K562 (cell line): ENCODE measurements around the gene ISG20L2. TPM values are rescaled to one million over a fixed set of nuclear protein-coding genes. Genes with fewer than 3 reads are reported as not detected.

ENCODE experiments used
- ATF3 ChIP-seq, 2 experiments: fragments of 450-650 bp in 1 of 2; sonication (generic) in 1 of 2; formaldehyde crosslinking in 1 of 2; IDR thresholded peaks in 1 of 2; conservative IDR thresholded peaks in 1 of 2; 2 replicates each; pipeline versions ENCODE4 v1.6.1 to v1.8.1; 2016 to 2023; ENCODE audit warnings: mild to moderate bottlenecking in 2 of 2, moderate library complexity in 2 of 2, inconsistent platforms in 1 of 2, missing genetic modification reagents in 1 of 2
- FOXP1 ChIP-seq: sonication (generic); formaldehyde crosslinking; IDR thresholded peaks from 2 replicates; pipeline ENCODE4 v1.8.0; 2022; ENCODE audit warnings: mild to moderate bottlenecking, missing genetic modification reagents
- HCFC1 ChIP-seq: IDR thresholded peaks from 2 replicates; pipeline ENCODE4 v1.6.1; 2012; ENCODE audit warnings: low read depth, low read length, improper control_type of control experiment
- PKNOX1 ChIP-seq: fragments of 450-650 bp; IDR thresholded peaks from 2 replicates; pipeline ENCODE4 v1.6.1; 2016
- ZBTB7A ChIP-seq: IDR thresholded peaks from 2 replicates; pipeline ENCODE4 v1.6.1; 2011; ENCODE audit warnings: low read depth, mild to moderate bottlenecking, low read length, moderate library complexity, borderline replicate concordance; ENCODE audit not compliant: control insufficient read depth
- ZNF395 ChIP-seq: fragments of 200-800 bp; sonication (Bioruptor generic); IDR thresholded peaks from 2 replicates; pipeline ENCODE4 v1.6.1; 2017; ENCODE audit warnings: missing genetic modification characterization, missing compliant biosample characterization
- ZNF445 ChIP-seq: fragments of 250-450 bp; sonication (Bioruptor Pico); IDR thresholded peaks from 2 replicates; pipeline ENCODE4 v1.4.0; 2020; ENCODE audit warnings: low read depth, mild to moderate bottlenecking, moderate library complexity
- polyA plus RNA-seq, 8 experiments: library from polyadenylated mRNA; depleted of rRNA in 4 of 8; stranded (reverse) in 5 of 8; unstranded in 3 of 8; fragments of >200 nt; fragmentation: Nextera tagmentation in 2 of 8; fragmentation: Illumina TruSeq in 1 of 8; extraction: Ambion mirVana in 2 of 8; extraction: Trizol in 1 of 8; gene quantifications; 2 replicates each; pipeline versions ENCODE4 v1.2.1 to v1.2.3, GENCODE V29; 2011 to 2014; ENCODE audit warnings: inconsistent platforms in 1 of 8, missing spikeins in 1 of 8
- total RNA-seq, 7 experiments: library from RNA; depleted of rRNA in 6 of 7; stranded (reverse); fragments of >200 nt in 6 of 7; fragmentation: Illumina TruSeq in 2 of 7; extraction: Trizol in 2 of 7; gene quantifications; 2 replicates each; pipeline versions ENCODE4 v1.2.1 to v1.2.3, GENCODE V29; 2011 to 2021; ENCODE audit warnings: low replicate concordance in 1 of 7
- TF ChIP-seq, protein P1 (sequence below), 2 experiments: fragments of 450-650 bp; formaldehyde crosslinking in 1 of 2; IDR thresholded peaks; 2 replicates each; pipeline versions ENCODE4 v1.4.0 to v1.6.1; 2014 to 2020; ENCODE audit warnings: mild to moderate bottlenecking in 2 of 2, borderline replicate concordance in 1 of 2, low read depth in 1 of 2
- TF ChIP-seq, protein P2 (sequence below): IDR thresholded peaks from 2 replicates; pipeline ENCODE4 v1.6.1; 2012; ENCODE audit warnings: low read depth, low read length, improper control_type of control experiment, borderline replicate concordance
- TF ChIP-seq, protein P3 (sequence below), 2 experiments: fragments of 450-650 bp in 1 of 2; sonication (generic) in 1 of 2; formaldehyde crosslinking; conservative IDR thresholded peaks; 2 replicates each; pipeline versions ENCODE4 v1.4.0 to v1.8.1; 2020 to 2022; ENCODE audit warnings: mild to moderate bottlenecking in 1 of 2, missing genetic modification reagents in 1 of 2

The ISG20L2 gene
- total and polyA plus RNA-seq, 9 of the 15 experiments (the other 6 are each of a cell fraction or from before 2014, with no cell fraction given): 21.3 to 130 (median 50.3) TPM

- TF ChIP-seq, protein P1, sequence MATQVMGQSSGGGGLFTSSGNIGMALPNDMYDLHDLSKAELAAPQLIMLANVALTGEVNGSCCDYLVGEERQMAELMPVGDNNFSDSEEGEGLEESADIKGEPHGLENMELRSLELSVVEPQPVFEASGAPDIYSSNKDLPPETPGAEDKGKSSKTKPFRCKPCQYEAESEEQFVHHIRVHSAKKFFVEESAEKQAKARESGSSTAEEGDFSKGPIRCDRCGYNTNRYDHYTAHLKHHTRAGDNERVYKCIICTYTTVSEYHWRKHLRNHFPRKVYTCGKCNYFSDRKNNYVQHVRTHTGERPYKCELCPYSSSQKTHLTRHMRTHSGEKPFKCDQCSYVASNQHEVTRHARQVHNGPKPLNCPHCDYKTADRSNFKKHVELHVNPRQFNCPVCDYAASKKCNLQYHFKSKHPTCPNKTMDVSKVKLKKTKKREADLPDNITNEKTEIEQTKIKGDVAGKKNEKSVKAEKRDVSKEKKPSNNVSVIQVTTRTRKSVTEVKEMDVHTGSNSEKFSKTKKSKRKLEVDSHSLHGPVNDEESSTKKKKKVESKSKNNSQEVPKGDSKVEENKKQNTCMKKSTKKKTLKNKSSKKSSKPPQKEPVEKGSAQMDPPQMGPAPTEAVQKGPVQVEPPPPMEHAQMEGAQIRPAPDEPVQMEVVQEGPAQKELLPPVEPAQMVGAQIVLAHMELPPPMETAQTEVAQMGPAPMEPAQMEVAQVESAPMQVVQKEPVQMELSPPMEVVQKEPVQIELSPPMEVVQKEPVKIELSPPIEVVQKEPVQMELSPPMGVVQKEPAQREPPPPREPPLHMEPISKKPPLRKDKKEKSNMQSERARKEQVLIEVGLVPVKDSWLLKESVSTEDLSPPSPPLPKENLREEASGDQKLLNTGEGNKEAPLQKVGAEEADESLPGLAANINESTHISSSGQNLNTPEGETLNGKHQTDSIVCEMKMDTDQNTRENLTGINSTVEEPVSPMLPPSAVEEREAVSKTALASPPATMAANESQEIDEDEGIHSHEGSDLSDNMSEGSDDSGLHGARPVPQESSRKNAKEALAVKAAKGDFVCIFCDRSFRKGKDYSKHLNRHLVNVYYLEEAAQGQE (IDR thresholded peaks at IDR 0.05; ENCODE audit: borderline replicate concordance): no peak
- TF ChIP-seq, protein P1 (CRISPR knock-in tag; IDR thresholded peaks at IDR 0.05; ENCODE audit: low read depth): no peak
- TF ChIP-seq PKNOX1 (peak; percentile 66), ZNF395 (CRISPR knock-in tag) (0 out of 2 replicates have a peak, but pooled peaks have one; percentile 38), ZNF445 (CRISPR knock-in tag) (no peak), HCFC1 (no peak), ZBTB7A (peak; percentile 59; the same call in 1 of the 2 replicates), ATF3 (IDR thresholded peaks at IDR 0.05) (peak; percentile 51; the same call in 1 of the 2 replicates), ATF3 (CRISPR knock-in tag; conservative IDR thresholded peaks at IDR 0.05) (no peak), FOXP1 (CRISPR knock-in tag) (peak; percentile 35; the same call in 1 of the 2 replicates)
- TF ChIP-seq, protein P2, sequence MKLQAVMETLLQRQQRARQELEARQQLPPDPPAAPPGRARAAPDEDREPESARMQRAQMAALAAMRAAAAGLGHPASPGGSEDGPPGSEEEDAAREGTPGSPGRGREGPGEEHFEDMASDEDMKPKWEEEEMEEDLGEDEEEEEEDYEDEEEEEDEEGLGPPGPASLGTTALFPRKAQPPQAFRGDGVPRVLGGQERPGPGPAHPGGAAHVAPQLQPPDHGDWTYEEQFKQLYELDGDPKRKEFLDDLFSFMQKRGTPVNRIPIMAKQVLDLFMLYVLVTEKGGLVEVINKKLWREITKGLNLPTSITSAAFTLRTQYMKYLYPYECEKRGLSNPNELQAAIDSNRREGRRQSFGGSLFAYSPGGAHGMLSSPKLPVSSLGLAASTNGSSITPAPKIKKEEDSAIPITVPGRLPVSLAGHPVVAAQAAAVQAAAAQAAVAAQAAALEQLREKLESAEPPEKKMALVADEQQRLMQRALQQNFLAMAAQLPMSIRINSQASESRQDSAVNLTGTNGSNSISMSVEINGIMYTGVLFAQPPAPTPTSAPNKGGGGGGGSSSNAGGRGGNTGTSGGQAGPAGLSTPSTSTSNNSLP: no peak
- TF ChIP-seq, protein P3, sequence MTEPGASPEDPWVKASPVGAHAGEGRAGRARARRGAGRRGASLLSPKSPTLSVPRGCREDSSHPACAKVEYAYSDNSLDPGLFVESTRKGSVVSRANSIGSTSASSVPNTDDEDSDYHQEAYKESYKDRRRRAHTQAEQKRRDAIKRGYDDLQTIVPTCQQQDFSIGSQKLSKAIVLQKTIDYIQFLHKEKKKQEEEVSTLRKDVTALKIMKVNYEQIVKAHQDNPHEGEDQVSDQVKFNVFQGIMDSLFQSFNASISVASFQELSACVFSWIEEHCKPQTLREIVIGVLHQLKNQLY (CRISPR knock-in tag; conservative IDR thresholded peaks at IDR 0.05): no peak
Measured at GRCh38 chr1:156767879-156768604, 39.5 kb upstream of the ISG20L2 start (continued).
